ENCODE data around the gene KATNB1. TPM values are rescaled to one million over a fixed set of nuclear protein-coding genes. Genes with fewer than 3 reads are reported as not detected.

The KATNB1 gene
- total RNA-seq, 1 experiment from 2014 or later = 60.4 TPM

DNA sequence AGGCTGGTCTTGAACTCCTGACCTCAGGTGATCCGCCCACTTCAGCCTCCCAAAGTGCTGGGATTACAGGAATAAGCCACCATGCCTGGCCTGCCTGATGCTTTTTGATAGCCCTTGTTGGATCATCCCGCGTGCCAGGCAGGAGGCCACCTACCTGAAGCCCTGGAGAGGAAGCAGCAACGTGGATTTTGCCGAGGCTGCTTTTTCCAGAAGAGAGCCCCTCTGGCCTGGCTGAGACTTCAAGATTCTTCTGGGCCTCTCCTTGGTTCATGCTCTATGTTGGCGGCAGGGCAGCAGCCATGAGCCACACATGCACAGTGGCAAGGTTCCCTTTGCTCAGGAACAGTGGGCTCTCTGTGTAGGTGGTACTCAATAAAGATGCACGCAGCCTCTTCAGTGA, 11.5 kb downstream of the KATNB1 start (continued):
- no peak for TF ChIP-seq JUN (CRISPR knock-in tag; IDR thresholded peaks at IDR 0.05)
- TF ChIP-seq, protein P1, sequence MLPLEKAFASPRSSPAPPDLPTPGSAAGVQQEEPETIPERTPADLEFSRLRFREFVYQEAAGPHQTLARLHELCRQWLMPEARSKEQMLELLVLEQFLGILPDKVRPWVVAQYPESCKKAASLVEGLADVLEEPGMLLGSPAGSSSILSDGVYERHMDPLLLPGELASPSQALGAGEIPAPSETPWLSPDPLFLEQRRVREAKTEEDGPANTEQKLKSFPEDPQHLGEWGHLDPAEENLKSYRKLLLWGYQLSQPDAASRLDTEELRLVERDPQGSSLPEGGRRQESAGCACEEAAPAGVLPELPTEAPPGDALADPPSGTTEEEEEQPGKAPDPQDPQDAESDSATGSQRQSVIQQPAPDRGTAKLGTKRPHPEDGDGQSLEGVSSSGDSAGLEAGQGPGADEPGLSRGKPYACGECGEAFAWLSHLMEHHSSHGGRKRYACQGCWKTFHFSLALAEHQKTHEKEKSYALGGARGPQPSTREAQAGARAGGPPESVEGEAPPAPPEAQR (CRISPR knock-in tag; IDR thresholded peaks at IDR 0.05) = no peak
- no peak for TF ChIP-seq ATF6 (CRISPR knock-in tag; IDR thresholded peaks at IDR 0.05)
- TF ChIP-seq, protein P2, sequence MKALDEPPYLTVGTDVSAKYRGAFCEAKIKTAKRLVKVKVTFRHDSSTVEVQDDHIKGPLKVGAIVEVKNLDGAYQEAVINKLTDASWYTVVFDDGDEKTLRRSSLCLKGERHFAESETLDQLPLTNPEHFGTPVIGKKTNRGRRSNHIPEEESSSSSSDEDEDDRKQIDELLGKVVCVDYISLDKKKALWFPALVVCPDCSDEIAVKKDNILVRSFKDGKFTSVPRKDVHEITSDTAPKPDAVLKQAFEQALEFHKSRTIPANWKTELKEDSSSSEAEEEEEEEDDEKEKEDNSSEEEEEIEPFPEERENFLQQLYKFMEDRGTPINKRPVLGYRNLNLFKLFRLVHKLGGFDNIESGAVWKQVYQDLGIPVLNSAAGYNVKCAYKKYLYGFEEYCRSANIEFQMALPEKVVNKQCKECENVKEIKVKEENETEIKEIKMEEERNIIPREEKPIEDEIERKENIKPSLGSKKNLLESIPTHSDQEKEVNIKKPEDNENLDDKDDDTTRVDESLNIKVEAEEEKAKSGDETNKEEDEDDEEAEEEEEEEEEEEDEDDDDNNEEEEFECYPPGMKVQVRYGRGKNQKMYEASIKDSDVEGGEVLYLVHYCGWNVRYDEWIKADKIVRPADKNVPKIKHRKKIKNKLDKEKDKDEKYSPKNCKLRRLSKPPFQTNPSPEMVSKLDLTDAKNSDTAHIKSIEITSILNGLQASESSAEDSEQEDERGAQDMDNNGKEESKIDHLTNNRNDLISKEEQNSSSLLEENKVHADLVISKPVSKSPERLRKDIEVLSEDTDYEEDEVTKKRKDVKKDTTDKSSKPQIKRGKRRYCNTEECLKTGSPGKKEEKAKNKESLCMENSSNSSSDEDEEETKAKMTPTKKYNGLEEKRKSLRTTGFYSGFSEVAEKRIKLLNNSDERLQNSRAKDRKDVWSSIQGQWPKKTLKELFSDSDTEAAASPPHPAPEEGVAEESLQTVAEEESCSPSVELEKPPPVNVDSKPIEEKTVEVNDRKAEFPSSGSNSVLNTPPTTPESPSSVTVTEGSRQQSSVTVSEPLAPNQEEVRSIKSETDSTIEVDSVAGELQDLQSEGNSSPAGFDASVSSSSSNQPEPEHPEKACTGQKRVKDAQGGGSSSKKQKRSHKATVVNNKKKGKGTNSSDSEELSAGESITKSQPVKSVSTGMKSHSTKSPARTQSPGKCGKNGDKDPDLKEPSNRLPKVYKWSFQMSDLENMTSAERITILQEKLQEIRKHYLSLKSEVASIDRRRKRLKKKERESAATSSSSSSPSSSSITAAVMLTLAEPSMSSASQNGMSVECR (CRISPR knock-in tag; IDR thresholded peaks at IDR 0.05; ENCODE audit: borderline replicate concordance) = no peak

- H3K4me3 Mint-ChIP-seq = no peak overlapping the region
- CTCF ChIA-PET = interaction anchor here (1.2 kb wide), 1 partner anchor 284 kb away, joined by 3 read pairs; no protein-coding TSS in a partner anchor
- TF ChIP-seq ZNF263 (CRISPR knock-in tag; IDR thresholded peaks at IDR 0.05; ENCODE audit: low read depth) (no peak), NR2C2 (CRISPR knock-in tag; IDR thresholded peaks at IDR 0.05) (no peak), MAX (CRISPR knock-in tag; IDR thresholded peaks at IDR 0.05) (no peak), TEAD4 (CRISPR knock-in tag; IDR thresholded peaks at IDR 0.05) (no peak), EMX1 (CRISPR knock-in tag; IDR thresholded peaks at IDR 0.05) (no peak), ZNF232 (CRISPR knock-in tag; IDR thresholded peaks at IDR 0.05) (no peak), HMGA2 (CRISPR knock-in tag; IDR thresholded peaks at IDR 0.05) (no peak), ATF1 (CRISPR knock-in tag; IDR thresholded peaks at IDR 0.05) (no peak)
- TF ChIP-seq, protein P3, sequence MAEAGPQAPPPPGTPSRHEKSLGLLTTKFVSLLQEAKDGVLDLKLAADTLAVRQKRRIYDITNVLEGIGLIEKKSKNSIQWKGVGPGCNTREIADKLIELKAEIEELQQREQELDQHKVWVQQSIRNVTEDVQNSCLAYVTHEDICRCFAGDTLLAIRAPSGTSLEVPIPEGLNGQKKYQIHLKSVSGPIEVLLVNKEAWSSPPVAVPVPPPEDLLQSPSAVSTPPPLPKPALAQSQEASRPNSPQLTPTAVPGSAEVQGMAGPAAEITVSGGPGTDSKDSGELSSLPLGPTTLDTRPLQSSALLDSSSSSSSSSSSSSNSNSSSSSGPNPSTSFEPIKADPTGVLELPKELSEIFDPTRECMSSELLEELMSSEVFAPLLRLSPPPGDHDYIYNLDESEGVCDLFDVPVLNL (CRISPR knock-in tag; IDR thresholded peaks at IDR 0.05; ENCODE audit: borderline replicate concordance, low read depth) = no peak
- TF ChIP-seq, protein P4, sequence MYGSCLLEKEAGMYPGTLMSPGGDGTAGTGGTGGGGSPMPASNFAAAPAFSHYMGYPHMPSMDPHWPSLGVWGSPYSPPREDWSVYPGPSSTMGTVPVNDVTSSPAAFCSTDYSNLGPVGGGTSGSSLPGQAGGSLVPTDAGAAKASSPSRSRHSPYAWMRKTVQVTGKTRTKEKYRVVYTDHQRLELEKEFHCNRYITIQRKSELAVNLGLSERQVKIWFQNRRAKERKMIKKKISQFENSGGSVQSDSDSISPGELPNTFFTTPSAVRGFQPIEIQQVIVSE (CRISPR knock-in tag; IDR thresholded peaks at IDR 0.05; ENCODE audit: borderline replicate concordance) = no peak
- TF ChIP-seq, protein P5, sequence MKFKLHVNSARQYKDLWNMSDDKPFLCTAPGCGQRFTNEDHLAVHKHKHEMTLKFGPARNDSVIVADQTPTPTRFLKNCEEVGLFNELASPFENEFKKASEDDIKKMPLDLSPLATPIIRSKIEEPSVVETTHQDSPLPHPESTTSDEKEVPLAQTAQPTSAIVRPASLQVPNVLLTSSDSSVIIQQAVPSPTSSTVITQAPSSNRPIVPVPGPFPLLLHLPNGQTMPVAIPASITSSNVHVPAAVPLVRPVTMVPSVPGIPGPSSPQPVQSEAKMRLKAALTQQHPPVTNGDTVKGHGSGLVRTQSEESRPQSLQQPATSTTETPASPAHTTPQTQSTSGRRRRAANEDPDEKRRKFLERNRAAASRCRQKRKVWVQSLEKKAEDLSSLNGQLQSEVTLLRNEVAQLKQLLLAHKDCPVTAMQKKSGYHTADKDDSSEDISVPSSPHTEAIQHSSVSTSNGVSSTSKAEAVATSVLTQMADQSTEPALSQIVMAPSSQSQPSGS (CRISPR knock-in tag; IDR thresholded peaks at IDR 0.05; ENCODE audit: borderline replicate concordance, low read depth) = no peak
- 0 out of 2 replicates have a peak, but pooled peaks cover 3% of the 10 kb centered on the region for H3K36me3 Mint-ChIP-seq
- no peaks in the 10 kb centered on the region for H3K27me3 Mint-ChIP-seq (ENCODE audit: low read depth)
- POLR2A ChIA-PET = no interaction called here
- H3K27ac Mint-ChIP-seq = 0 out of 2 replicates have a peak overlapping the region, but pooled peaks have one; percentile 36
- ATAC-seq (no peak), DNase-seq (ENCODE audit: low spot score) (no peak)
- H3K9me3 Mint-ChIP-seq = no peaks in the 10 kb centered on the region
- 0 out of 2 replicates have a peak, but pooled peaks cover 3% of the 10 kb centered on the region for H3K4me1 Mint-ChIP-seq
Observed at GRCh38 chr16:57747496-57747895, 11.9 kb downstream of the KATNB1 start.
